Fibroblast of villous mesenchyme (primary cell): ENCODE data around the gene CARNS1. TPM values are rescaled to one million over a fixed set of nuclear protein-coding genes. Genes with fewer than 3 reads are reported as not detected.
"Not testable (repeated sequence)": the region's sequence is repeated elsewhere in the genome, so short reads cannot be mapped to it uniquely, and the experiment has no call there.

Experiments
- DNase-seq: peaks from one replicate; pipeline ENCODE4 v3.0.0-alpha.2; 2010; ENCODE audit warnings: low read depth
- H3K4me3 ChIP-seq: 2 replicates; pipeline ENCODE4 v1.5.1; 2011; ENCODE audit warnings: low read depth, mild to moderate bottlenecking, low read length
- total RNA-seq: library from RNA; depleted of rRNA; stranded (reverse); fragments of >200 nt; gene quantifications from 2 replicates; pipeline ENCODE4 v1.2.3, GENCODE V29; 2012
- TF ChIP-seq, protein P1 (sequence below): IDR thresholded peaks from 2 replicates; pipeline ENCODE4 v1.5.1; 2012; ENCODE audit warnings: low read depth, mild to moderate bottlenecking, low read length; ENCODE audit not compliant: insufficient read depth

CARNS1 gene
- total RNA-seq, 1 donor: not detected

DNA sequence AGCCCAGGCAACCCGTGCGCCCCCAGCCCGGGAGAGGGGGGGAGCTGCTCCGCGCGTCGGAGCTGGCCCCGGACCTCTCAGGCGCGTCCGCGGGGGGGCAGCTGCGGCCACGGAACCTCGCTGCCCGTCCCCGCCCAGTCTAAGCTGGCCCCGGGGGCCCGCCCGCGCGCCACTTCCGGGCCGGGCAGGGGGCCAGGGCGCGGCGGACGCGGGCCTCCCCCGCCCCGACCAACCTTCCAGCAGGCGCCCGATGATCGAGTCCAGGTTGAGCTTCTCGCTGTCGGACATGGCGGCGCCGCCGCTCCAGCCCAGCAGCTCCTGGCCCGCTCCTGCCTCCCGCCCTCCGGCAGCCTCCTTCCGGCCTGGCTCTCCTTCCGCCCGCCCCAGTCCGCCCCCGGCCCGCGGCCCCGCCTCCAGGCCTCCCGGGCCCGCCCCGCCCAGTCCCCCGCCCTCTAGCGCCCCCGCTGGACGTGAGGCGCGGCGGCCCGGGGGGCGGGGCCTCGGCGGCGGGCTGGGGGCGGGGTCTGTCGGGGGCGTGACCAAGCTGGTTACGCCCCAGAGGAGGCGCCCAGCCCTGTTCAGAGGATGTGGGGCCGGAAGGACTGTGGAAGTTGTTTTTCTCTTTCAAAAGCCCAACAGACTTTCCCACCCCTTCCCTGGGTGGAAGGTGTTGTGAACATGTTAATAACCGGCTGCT, 13.8 kb upstream of the CARNS1 start, which contains the start of gene PPP1CA:
TSS of gene PPP1CA (minus strand) at position 364 of the 697 bp plus-strand sequence. CDS start at position 288, 76 bp downstream.
- TF ChIP-seq, protein P1, sequence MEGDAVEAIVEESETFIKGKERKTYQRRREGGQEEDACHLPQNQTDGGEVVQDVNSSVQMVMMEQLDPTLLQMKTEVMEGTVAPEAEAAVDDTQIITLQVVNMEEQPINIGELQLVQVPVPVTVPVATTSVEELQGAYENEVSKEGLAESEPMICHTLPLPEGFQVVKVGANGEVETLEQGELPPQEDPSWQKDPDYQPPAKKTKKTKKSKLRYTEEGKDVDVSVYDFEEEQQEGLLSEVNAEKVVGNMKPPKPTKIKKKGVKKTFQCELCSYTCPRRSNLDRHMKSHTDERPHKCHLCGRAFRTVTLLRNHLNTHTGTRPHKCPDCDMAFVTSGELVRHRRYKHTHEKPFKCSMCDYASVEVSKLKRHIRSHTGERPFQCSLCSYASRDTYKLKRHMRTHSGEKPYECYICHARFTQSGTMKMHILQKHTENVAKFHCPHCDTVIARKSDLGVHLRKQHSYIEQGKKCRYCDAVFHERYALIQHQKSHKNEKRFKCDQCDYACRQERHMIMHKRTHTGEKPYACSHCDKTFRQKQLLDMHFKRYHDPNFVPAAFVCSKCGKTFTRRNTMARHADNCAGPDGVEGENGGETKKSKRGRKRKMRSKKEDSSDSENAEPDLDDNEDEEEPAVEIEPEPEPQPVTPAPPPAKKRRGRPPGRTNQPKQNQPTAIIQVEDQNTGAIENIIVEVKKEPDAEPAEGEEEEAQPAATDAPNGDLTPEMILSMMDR: peak; percentile 16
- peak within 1 kb of the TSS; percentile 90 for H3K4me3 ChIP-seq
- peak; percentile 90 for DNase-seq

DNA sequence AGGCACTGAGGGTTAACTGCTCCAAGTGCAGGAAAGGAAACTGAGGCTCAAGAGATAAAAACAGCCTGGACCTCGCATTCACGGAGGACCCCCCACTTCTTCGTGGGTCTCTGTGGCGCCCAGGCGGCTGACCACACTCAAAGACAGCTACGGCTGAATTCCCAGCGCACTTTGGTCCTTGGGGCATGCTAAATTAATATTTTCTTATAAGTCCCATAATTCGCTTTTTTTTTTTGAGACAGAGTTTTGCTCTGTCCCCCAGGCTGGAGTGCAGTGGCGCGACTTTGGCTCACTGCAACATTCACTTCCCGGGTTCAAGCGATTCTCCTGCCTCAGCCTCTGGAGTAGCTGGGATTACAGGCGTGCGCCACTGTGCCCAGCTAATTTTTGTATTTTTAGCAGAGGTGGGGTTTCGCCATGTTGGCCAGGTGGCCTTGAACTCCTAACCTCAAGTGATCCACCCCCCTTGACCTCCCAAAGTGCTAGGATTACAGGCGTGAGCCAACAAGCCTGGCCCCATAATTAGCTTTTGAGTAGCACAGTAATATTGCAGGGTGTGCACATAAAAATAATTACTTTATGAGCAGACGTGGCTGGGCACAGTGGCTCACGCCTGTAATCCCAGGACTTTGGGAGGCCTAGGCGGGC, 13.2 kb upstream of the CARNS1 start:
- peak overlapping the region; percentile 52 for H3K4me3 ChIP-seq
- DNase-seq: not testable (repeated sequence)

DNA sequence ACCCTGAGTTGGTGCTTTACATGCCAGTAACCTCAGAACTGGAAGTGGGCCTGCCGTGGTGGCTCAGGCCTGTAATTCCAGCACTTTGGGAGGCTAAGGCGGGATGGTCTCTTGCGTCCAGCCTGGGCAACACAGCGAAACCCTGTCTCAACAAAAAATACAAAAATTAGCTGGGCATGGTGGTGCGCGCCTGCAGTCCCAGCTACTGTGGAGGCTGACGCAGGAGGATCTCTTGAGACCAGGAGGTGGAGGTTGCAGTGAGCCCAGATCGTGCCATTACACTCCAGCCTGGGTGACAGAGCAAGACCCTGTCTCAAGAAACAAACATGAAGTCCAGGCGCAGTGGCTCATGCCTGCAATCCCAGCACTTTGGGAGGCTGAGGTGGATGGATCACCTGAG, 12.4 kb upstream of the CARNS1 start:
- not testable (repeated sequence) for DNase-seq, H3K4me3 ChIP-seq

DNA sequence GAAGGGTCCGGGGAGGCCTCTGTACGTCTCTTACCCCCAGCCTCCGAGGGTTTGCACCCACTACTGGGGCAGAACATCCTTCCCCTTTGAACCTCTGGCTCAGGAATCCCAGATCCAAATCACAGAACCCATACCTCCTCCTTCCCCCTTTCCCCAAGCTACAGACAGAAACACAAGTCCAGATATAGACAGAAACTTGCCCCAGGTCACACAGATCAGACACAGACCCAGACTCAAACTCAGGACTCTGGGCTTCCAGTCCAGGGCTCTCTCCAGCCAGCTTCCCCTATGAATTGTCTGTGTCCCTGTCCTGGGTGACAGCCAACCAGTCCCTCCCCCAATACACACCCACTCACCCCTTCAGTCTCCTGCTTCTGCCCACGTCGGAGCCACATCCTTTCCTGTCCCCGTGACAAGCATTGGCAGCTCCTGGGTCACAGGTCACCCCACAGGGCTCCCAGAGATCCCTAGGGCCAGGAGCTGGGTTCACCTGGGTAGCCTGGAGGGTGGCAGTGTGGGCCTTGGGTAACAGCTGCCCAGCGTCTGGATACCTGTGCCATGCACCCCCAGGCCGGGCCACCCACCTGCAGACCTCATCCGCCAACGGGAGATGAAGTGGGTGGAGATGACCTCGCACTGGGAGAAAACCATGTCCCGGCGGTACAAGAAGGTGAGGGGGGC, 10.8 kb upstream of the CARNS1 start:
- no peak for DNase-seq
- H3K4me3 ChIP-seq: no peak overlapping the region
- TF ChIP-seq, protein P1: no peak

DNA sequence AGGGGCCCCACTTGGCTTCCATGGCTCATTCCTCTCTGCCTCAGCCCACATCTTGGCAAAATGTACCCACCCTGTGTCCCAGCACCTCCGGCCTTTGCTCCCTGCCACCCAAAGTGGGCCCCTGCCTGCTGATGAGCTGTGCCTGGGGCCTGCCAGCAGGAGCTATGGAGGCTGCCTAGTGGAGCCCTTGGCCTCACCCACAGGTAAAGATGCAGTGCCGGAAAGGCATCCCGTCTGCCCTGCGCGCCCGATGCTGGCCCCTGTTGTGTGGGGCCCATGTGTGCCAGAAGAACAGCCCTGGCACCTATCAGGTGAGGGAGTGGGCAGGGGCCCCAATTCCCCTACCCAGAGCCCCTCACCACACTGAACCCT, 10.3 kb upstream of the CARNS1 start:
- no peak for DNase-seq
- TF ChIP-seq, protein P1: no peak
- no peak overlapping the region for H3K4me3 ChIP-seq

DNA sequence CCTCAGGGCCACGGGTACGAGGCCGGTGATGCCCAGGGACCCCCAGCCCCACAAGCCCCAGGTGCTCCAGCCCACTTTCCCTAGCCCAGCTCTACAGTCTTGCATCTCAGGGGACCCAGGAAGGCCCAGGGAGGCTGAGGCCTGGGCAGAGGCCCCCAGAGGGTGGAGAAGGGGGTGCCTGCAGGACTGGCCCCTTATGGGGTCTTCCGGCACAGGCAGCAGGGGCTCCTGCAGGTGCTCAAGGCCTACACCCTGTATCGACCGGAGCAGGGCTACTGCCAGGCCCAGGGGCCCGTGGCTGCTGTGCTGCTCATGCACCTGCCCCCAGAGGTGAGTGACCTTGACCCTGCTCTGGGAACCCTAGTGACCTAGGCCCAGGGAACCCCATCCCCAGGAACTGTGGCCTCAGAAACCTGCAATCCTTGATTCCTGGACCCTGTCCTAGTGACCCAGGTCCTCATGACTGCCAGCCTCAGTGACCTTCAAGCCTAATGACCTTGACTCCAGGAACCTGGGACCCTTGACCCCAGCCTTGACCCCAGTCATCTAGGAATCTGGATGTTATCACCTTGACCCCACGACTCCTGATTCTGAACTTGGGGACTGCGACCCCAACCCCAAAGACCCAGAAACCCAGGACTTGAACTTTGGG, 9.7 kb upstream of the CARNS1 start:
- TF ChIP-seq, protein P1: no peak
- H3K4me3 ChIP-seq: no peak overlapping the region
- DNase-seq: no peak

DNA sequence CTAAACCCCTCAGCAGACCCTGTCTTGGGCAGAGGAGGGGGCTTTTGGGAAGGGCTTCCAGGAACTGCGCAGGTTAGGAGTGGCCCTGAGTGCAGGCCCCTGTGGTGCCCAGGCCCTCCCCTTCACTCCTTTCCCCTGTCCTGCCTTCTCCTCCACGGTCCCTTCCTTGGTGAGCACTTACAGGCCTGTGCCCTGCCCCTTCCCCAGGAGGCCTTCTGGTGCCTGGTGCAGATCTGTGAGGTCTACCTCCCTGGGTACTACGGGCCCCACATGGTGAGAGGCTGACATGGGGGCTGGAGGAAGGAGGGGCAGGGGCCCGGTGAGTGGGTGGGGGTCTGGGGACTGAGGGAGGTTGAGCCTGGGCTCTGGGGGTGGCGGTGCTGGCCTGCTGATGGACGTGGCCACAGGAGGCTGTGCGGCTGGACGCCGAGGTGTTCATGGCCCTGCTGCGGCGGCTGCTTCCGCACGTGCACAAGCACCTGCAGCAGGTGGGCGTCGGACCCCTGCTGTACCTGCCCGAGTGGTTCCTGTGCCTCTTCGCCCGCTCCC, 9.0 kb upstream of the CARNS1 start:
- no peak overlapping the region for H3K4me3 ChIP-seq
- DNase-seq: no peak
- TF ChIP-seq, protein P1: no peak
